CD4-positive, alpha-beta T cell treated with Interleukin-17A for 1 hour (primary cell): ENCODE data around the gene RAB40A.

ENCODE experiments used
- DNase-seq: peaks from one replicate; pipeline ENCODE4 v3.0.0-alpha.2; 2020

Gene RAB40A

GRCh38 chrX:103519389-103519788, at the start of gene RAB40A:
Gene RAB40A (minus strand): TSS chrX:103519489. CDS start chrX:103500756, 18,733 bp downstream.
- no peak for DNase-seq

- no peak for DNase-seq
These were observed 46.5 kb upstream of the RAB40A start for GRCh38 chrX:103565752-103566151.

GRCh38 chrX:103565197-103565596, 45.9 kb upstream of the RAB40A start:
- no peak for DNase-seq

GRCh38 chrX:103562801-103563200, 43.5 kb upstream of the RAB40A start:
- DNase-seq = no peak

GRCh38 chrX:103560256-103560655, 41.0 kb upstream of the RAB40A start:
- DNase-seq = no peak

GRCh38 chrX:103556963-103557612, 37.8 kb upstream of the RAB40A start:
- no peak for DNase-seq

- DNase-seq = peak; percentile 75
These were observed 35.6 kb upstream of the RAB40A start for GRCh38 chrX:103554687-103555424.

GRCh38 chrX:103552236-103552635, 32.9 kb upstream of the RAB40A start:
- DNase-seq = no peak

GRCh38 chrX:103550415-103551051, 31.2 kb upstream of the RAB40A start:
- no peak for DNase-seq

- no peak for DNase-seq
These were observed 30.6 kb upstream of the RAB40A start for GRCh38 chrX:103549916-103550315.

GRCh38 chrX:103540145-103540544, 20.9 kb upstream of the RAB40A start:
- no peak for DNase-seq

GRCh38 chrX:103539695-103540094, 20.4 kb upstream of the RAB40A start:
- no peak for DNase-seq

- DNase-seq = no peak
These were observed 19.4 kb upstream of the RAB40A start for GRCh38 chrX:103538728-103539127.

- no peak for DNase-seq
These were observed 18.6 kb upstream of the RAB40A start for GRCh38 chrX:103537871-103538387.

- DNase-seq = no peak
These were observed 17.4 kb upstream of the RAB40A start for GRCh38 chrX:103536732-103537131.

- DNase-seq = no peak
These were observed 16.8 kb upstream of the RAB40A start for GRCh38 chrX:103536071-103536470.

- DNase-seq = no peak
These were observed 15.9 kb upstream of the RAB40A start for GRCh38 chrX:103535206-103535605.

- peak; percentile 68 for DNase-seq
These were observed 14.4 kb upstream of the RAB40A start for GRCh38 chrX:103533511-103534216.

GRCh38 chrX:103531002-103531401, 11.7 kb upstream of the RAB40A start:
- no peak for DNase-seq

GRCh38 chrX:103530545-103530944, 11.3 kb upstream of the RAB40A start:
- DNase-seq = no peak

GRCh38 chrX:103529550-103529949, 10.3 kb upstream of the RAB40A start:
- DNase-seq = no peak

- no peak for DNase-seq
These were observed 5.5 kb upstream of the RAB40A start for GRCh38 chrX:103524747-103525146.

- DNase-seq = no peak
These were observed 4.3 kb upstream of the RAB40A start for GRCh38 chrX:103523605-103524004.
